Astrocyte of the cerebellum (primary cell): ENCODE measurements around the gene LSR.

Source experiments
- DNase-seq: peaks from one replicate; pipeline ENCODE4 v3.0.0-alpha.2; 2011; ENCODE audit warnings: low read depth
- H3K4me3 ChIP-seq: 2 replicates; pipeline ENCODE4 v1.5.1; 2011; ENCODE audit warnings: mild to moderate bottlenecking, low read depth, low read length, moderate library complexity
- in situ Hi-C: cut with HindIII; loops from 2 replicates; pipeline ENCODE4 v1.10.0; 2017; ENCODE audit warnings: low sequenced_read_pairs
- TF ChIP-seq, protein P1 (sequence below): IDR thresholded peaks from 2 replicates; pipeline ENCODE4 v1.5.1; 2012; ENCODE audit warnings: low read length, low read depth, moderate library complexity, mild to moderate bottlenecking; ENCODE audit errors: missing control alignments

Gene LSR

GRCh38 chr19:35288331-35288730 is 39.5 kb downstream of the LSR start:
- TF ChIP-seq, protein P1, sequence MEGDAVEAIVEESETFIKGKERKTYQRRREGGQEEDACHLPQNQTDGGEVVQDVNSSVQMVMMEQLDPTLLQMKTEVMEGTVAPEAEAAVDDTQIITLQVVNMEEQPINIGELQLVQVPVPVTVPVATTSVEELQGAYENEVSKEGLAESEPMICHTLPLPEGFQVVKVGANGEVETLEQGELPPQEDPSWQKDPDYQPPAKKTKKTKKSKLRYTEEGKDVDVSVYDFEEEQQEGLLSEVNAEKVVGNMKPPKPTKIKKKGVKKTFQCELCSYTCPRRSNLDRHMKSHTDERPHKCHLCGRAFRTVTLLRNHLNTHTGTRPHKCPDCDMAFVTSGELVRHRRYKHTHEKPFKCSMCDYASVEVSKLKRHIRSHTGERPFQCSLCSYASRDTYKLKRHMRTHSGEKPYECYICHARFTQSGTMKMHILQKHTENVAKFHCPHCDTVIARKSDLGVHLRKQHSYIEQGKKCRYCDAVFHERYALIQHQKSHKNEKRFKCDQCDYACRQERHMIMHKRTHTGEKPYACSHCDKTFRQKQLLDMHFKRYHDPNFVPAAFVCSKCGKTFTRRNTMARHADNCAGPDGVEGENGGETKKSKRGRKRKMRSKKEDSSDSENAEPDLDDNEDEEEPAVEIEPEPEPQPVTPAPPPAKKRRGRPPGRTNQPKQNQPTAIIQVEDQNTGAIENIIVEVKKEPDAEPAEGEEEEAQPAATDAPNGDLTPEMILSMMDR: no peak
- in situ Hi-C loops: no loop called here
- no peak for DNase-seq
- no peak overlapping the region for H3K4me3 ChIP-seq

- no peak for DNase-seq
- TF ChIP-seq, protein P1: no peak
- H3K4me3 ChIP-seq: no peak overlapping the region
- in situ Hi-C loops: no loop called here
Observed at GRCh38 chr19:35288906-35289305, 40.1 kb downstream of the LSR start.

DNA sequence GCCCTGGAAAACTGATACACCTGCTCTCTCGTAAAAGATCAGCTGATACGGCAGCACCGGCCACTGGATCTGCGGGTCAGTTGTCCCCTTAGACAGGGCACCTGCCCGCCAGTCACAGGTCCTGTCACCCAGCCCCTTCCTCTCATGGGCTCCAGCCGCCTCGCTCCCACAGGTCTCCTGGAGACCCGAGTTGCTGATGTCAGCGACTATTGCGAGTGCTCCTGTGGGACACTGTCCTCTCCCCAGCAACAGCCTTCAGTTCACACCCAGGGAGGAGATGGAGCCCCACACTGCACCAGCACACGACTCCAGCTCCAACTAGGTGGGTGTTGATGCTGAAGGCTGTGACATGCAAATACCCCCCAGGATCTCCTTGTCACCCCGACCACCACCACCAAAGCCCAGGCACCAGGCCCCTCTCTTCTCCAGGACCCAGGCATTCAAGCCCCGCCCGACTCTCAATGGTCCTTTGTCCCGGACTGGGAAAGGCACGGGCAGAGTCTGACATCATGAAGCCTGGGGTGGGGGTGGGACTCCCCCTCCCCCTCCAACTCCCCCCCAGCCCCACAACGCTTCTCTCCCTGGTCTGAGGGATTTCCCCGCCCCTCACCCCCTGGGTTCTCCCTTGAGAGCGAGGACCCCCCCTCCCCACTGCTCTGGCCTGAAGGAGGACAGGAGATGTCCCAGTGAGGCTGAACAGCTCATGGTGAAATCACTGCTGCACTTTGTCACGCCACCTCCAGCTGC is 41.8 kb downstream of the LSR start:
- TF ChIP-seq, protein P1: no peak
- no peak for DNase-seq
- in situ Hi-C loops: no loop called here

DNA sequence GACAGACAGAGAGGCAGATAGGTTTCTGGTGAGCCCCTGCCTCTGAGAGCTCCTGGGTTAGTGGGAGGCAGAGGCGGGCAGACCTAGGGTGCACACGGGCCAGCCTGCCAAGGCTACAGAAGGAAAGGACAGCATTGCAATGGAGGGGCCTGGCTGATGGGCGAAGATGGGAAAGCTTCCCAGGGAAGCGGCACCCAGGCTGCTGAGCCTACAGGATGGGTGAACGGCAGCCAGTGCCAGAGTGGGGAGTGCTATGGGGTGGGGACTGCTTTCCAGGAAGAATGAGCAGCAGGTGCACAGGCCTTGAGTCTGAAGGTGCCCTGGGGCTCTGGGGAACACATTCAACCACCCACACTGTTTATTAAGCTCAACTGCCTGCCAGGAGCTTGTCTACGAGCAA is 42.5 kb downstream of the LSR start:
- in situ Hi-C loops: no loop called here
- TF ChIP-seq, protein P1: no peak
- DNase-seq: no peak
- H3K4me3 ChIP-seq: no peak overlapping the region

More for the DNA sequence above, 41.8 kb downstream of the LSR start:
- no peak overlapping the region for H3K4me3 ChIP-seq

DNA sequence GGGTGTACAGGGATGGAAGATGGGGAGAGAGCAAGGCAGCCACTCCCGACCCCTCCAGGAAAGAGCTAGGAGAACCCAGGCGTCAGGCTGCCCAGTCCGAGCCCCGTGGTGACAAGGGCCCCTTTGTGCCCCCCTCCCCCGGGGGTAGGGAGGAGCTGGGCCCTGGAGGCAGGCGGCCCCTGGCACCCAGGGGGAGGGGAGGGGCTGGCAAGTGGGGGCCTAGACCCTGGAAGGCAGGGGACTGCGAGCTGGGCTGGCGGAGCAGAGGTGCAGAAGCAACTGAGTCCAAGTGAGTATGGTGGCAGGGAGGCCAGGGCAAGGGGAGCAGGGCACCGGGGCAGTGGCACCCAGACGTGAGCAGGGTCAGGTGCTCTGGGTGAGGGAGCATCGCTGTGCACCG is 43.1 kb downstream of the LSR start, which contains the start of gene MAG:
Gene MAG (plus strand): TSS at position 246 of the 400 bp plus-strand sequence. CDS start 3,248 bp downstream, outside the sequence.
- no peak within 1 kb of the TSS for H3K4me3 ChIP-seq
- in situ Hi-C loops: no loop called here
- DNase-seq: no peak
- TF ChIP-seq, protein P1: no peak

- H3K4me3 ChIP-seq: no peak overlapping the region
- in situ Hi-C loops: no loop called here
- no peak for DNase-seq
- TF ChIP-seq, protein P1: no peak
Observed at GRCh38 chr19:35292421-35293362, 43.9 kb downstream of the LSR start.
